A549 (cell line): ENCODE results near the gene AIF1L.

Experiments
- CTCF ChIP-seq: fragments of >200 bp; sonication (Bioruptor Twin); formaldehyde crosslinking; IDR thresholded peaks from 3 replicates; pipeline ENCODE4 v1.5.1; 2016
- EHMT2 ChIP-seq: fragments of 200-600 bp; sonication (generic); IDR thresholded peaks from 2 replicates; pipeline ENCODE4 v1.6.1; 2016; ENCODE audit warnings: antibody characterized with exemption, low read depth, mild to moderate bottlenecking, moderate library complexity
- EP300 ChIP-seq, 2 experiments: fragments of >200 bp; sonication (Bioruptor Twin); formaldehyde crosslinking; IDR thresholded peaks; 2 replicates in 1 of 2; 3 replicates in 1 of 2; pipeline ENCODE4 v1.6.1; 2016 to 2017
- HDAC2 ChIP-seq: fragments of 200-600 bp; sonication (generic); IDR thresholded peaks from 2 replicates; pipeline ENCODE4 v1.6.1; 2016
- HOXA7 ChIP-seq: fragments of 250-450 bp; sonication (Bioruptor Pico); IDR thresholded peaks from 2 replicates; pipeline ENCODE4 v1.5.0; 2020; ENCODE audit warnings: mild to moderate bottlenecking, moderate library complexity
- MAFK ChIP-seq: fragments of 450-650 bp; IDR thresholded peaks from 2 replicates; pipeline ENCODE4 v1.6.1; 2014; ENCODE audit not compliant: partially characterized antibody
- PBX3 ChIP-seq: IDR thresholded peaks from 2 replicates; pipeline ENCODE4 v1.6.1; 2012
- PHF8 ChIP-seq: fragments of 200-600 bp; sonication (generic); IDR thresholded peaks from 2 replicates; pipeline ENCODE4 v1.6.1; 2016; ENCODE audit warnings: low read depth, mild to moderate bottlenecking, antibody characterized with exemption, moderate library complexity, borderline replicate concordance
- POLR2A ChIP-seq: IDR thresholded peaks from 2 replicates; pipeline ENCODE4 v1.6.1; 2012; ENCODE audit warnings: mild to moderate bottlenecking, low read length
- RAD21 ChIP-seq, 2 experiments: fragments of >200 bp in 1 of 2; sonication (Bioruptor Twin) in 1 of 2; formaldehyde crosslinking in 1 of 2; IDR thresholded peaks in 1 of 2; conservative IDR thresholded peaks in 1 of 2; 2 replicates in 1 of 2; 3 replicates in 1 of 2; pipeline ENCODE4 v1.6.1; 2012 to 2018; ENCODE audit warnings: inconsistent platforms in 1 of 2
- REST ChIP-seq: fragments of 200-600 bp; sonication (generic); IDR thresholded peaks from 2 replicates; pipeline ENCODE4 v1.6.1; 2016; ENCODE audit warnings: antibody characterized with exemption, mild to moderate bottlenecking, moderate library complexity
- ZSCAN20 ChIP-seq: fragments of 250-450 bp; sonication (Bioruptor Pico); IDR thresholded peaks from 2 replicates; pipeline ENCODE4 v1.8.0; 2022; ENCODE audit warnings: mild to moderate bottlenecking, moderate library complexity

GRCh38 chr9:131078427-131079366 is 17.6 kb upstream of the AIF1L start:
- TF ChIP-seq CTCF (no peak), POLR2A (no peak), REST (no peak), HDAC2 (no peak), HOXA7 (CRISPR knock-in tag) (no peak), ZSCAN20 (CRISPR knock-in tag) (no peak), PHF8 (no peak), PBX3 (no peak), RAD21 (conservative IDR thresholded peaks at IDR 0.05 in 1 of 2, IDR thresholded peaks at IDR 0.05 in 1 of 2) (no peak), EHMT2 (no peak), MAFK (no peak), EP300 (IDR thresholded peaks at IDR 0.05) (no peak)
